GM21515 (cell line): Measurements from ENCODE around the gene PCNA.
A peak's percentile ranks its signal among the peaks of the same experiment; 100 is the strongest.

Experiments used
- ATAC-seq: cut with Tn5 transposase; IDR thresholded peaks from one replicate; pipeline ENCODE4 v1.9.1; 2021; ENCODE audit not compliant: unreplicated experiment

The PCNA gene

GRCh38 chr20:5143851-5144250 is 24.1 kb upstream of the PCNA start:
- ATAC-seq = no peak

GRCh38 chr20:5141615-5142014 is 21.9 kb upstream of the PCNA start:
- ATAC-seq = no peak

- no peak for ATAC-seq
These were observed 20.4 kb upstream of the PCNA start for GRCh38 chr20:5140195-5140594.

- ATAC-seq = no peak
These were observed 16.3 kb upstream of the PCNA start for GRCh38 chr20:5136096-5136495.

- no peak for ATAC-seq
These were observed 15.7 kb upstream of the PCNA start for GRCh38 chr20:5135363-5136012.

GRCh38 chr20:5133998-5134397 is 14.2 kb upstream of the PCNA start:
- no peak for ATAC-seq

GRCh38 chr20:5131502-5131901 is 11.7 kb upstream of the PCNA start:
- no peak for ATAC-seq

GRCh38 chr20:5128886-5129285 is 9.1 kb upstream of the PCNA start:
- no peak for ATAC-seq

- ATAC-seq = no peak
These were observed 8.2 kb upstream of the PCNA start for GRCh38 chr20:5127859-5128424.

- ATAC-seq = peak; percentile 31
These were observed 7.6 kb upstream of the PCNA start for GRCh38 chr20:5127204-5127858.

- ATAC-seq = peak; percentile 88
These were observed 6.9 kb upstream of the PCNA start, which contains the start of gene CDS2 for GRCh38 chr20:5126512-5127203. TSS of gene CDS2 (plus strand) at chr20:5127008. CDS start at chr20:5127093, 85 bp downstream.

GRCh38 chr20:5122873-5123260 is 3.1 kb upstream of the PCNA start:
- no peak for ATAC-seq

GRCh38 chr20:5120185-5120476 is 373 bp upstream of the PCNA start:
- ATAC-seq = no peak

GRCh38 chr20:5119143-5119434 is 669 bp downstream of the PCNA start:
- no peak for ATAC-seq

GRCh38 chr20:5118220-5119142 is 1.3 kb downstream of the PCNA start:
- no peak for ATAC-seq

- no peak for ATAC-seq
These were observed 2.9 kb downstream of the PCNA start for GRCh38 chr20:5116875-5117274.

GRCh38 chr20:5114403-5114802 is 5.4 kb downstream of the PCNA start:
- no peak for ATAC-seq

- no peak for ATAC-seq
These were observed 6.2 kb downstream of the PCNA start for GRCh38 chr20:5113615-5113986.

- no peak for ATAC-seq
These were observed 10.5 kb downstream of the PCNA start for GRCh38 chr20:5109276-5109675.

- ATAC-seq = no peak
These were observed 15.3 kb downstream of the PCNA start for GRCh38 chr20:5104479-5104878.

GRCh38 chr20:5100684-5101347 is 18.9 kb downstream of the PCNA start:
- no peak for ATAC-seq
